GM19035 (cell line): ENCODE data around the gene LDB3.
"Not testable (repeated sequence)": the region's sequence is repeated elsewhere in the genome, so short reads cannot be mapped to it uniquely, and the experiment has no call there.

Experiments
- ATAC-seq: cut with Tn5 transposase; IDR thresholded peaks from one replicate; pipeline ENCODE4 v1.9.1; 2021; ENCODE audit not compliant: unreplicated experiment

The LDB3 gene, protein sequence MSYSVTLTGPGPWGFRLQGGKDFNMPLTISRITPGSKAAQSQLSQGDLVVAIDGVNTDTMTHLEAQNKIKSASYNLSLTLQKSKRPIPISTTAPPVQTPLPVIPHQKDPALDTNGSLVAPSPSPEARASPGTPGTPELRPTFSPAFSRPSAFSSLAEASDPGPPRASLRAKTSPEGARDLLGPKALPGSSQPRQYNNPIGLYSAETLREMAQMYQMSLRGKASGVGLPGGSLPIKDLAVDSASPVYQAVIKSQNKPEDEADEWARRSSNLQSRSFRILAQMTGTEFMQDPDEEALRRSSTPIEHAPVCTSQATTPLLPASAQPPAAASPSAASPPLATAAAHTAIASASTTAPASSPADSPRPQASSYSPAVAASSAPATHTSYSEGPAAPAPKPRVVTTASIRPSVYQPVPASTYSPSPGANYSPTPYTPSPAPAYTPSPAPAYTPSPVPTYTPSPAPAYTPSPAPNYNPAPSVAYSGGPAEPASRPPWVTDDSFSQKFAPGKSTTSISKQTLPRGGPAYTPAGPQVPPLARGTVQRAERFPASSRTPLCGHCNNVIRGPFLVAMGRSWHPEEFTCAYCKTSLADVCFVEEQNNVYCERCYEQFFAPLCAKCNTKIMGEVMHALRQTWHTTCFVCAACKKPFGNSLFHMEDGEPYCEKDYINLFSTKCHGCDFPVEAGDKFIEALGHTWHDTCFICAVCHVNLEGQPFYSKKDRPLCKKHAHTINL

DNA sequence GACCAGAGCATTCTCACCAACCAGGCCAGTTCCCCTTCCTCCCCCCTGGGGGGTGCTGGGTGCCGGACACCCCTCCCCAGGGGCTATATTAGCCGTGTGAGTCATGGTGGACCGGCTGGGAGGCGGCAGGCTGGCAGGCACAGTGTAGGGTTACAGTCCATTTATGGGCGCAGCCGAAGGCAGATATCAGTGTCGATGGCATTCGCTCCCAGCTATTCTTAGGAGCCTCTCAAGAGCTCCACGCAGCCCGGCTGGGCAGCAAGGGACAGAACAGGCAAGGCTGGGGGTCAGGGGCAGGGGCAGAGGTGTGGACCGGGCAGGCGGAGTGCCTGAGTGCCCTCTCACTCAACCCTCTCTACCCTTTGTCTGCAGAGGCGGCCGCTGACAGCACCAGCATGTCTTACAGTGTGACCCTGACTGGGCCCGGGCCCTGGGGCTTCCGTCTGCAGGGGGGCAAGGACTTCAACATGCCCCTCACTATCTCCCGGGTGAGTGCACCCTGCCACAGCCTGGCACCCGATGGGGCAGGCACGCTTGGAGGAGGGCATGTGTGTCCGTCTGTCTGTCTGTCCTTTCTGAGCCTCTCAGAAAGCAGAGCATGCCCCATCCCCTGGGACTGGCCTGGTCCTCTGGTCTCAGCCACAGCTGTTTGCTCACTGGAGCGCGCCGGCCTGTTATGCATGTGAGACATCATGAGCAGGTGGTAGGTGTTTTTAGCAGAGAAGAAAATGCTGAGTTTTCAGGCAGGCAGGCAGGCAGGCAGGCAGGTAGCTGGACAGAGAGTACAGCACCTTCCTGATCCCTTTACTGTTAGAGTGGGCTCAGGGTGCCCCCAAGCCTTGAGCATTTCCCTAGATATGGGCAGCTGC lies at the start of gene LDB3:
Gene LDB3, plus strand, starts transcription at position 215 of the 869 bp plus-strand sequence. Its CDS starts 181 bp downstream, at position 396.
- ATAC-seq, result peak; percentile 71

- no peak for ATAC-seq
Observed at GRCh38 chr10:86628311-86628710, 40.0 kb upstream of the LDB3 start.

GRCh38 chr10:86630079-86630478 lies 38.2 kb upstream of the LDB3 start:
- no peak for ATAC-seq

DNA sequence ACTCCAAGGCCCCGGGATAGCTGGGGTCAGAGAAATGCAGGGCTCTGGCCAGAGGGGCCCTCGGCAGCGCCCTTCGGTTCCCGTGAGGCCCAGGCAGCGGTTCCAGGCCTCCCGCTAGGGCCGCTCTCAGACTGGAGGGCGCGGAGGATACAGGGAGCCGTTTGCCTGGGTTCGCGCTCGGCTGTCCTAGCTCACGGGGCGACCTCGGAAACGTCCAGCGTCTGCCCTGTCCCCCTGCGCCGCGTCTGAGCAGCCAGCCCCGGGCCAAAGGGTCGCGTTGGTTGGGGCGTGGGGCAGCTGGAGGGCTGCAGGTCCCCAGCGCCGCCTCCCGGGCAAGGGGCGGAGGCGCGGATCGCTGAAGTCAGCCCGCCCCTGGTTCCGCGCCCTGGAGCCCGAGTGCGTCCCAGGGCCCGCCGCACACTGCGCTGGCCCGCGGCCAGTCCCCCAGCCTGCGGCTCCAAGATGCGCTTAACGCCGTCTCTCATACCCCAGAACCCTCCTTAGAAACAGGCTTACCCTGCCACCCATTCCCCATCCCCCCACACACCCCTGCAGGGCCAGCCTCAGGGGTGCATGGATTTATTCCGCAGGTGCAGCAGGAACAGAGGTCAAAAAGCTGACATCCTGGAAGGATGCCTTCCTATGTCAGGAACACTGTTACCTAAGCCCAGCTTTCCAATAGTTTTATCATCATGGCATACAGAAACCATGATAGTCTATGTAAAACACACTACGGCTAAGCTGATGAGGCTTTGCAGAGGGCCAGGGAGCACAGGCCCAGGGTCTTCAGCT lies 36.1 kb upstream of the LDB3 start:
- no peak for ATAC-seq

DNA sequence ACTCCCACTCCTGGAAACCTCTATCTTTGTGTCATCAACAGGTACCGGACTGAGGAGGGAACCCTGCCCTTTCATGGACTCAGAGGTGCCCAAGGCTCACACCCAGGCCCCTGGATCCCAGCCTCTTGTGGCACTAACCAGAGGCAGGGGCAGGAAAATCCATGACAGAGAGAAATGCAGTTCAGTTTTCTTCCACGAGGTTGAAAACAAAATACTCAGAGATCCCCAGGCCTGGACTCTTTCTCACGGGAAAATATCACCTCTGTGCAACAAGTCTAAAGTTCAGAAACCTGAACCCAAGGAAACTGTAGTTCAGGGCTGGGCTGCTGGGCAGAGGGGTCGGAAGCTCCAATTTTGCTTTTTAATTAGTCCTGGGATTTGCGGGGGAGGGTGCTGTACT lies 35.4 kb upstream of the LDB3 start:
- no peak for ATAC-seq

GRCh38 chr10:86635402-86635801 lies 32.9 kb upstream of the LDB3 start:
- ATAC-seq, result no peak

- ATAC-seq, result no peak
Observed at GRCh38 chr10:86636311-86636710, 32.0 kb upstream of the LDB3 start.

DNA sequence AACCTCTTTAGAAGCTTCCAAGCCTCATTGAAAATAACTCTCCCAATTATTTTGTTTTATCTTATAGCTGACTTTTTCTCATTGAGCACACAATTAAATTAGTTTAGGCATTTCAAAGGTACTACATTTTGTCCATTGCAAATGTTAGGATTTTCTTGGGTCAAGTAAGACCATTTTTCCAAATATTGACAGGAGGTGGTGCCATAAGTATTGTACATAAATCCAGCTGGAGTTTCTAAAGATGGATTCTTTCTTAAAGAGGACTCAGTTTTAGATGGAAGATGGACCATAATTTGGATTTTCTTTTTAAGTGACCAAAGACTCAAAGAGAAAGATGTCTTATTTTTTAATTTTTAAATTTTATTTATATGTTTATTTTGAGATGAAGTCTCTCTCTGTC lies 26.3 kb upstream of the LDB3 start:
- ATAC-seq, result no peak

- ATAC-seq, result no peak
Observed at GRCh38 chr10:86642499-86642898, 25.8 kb upstream of the LDB3 start.

GRCh38 chr10:86644152-86644793 lies 24.0 kb upstream of the LDB3 start:
- no peak for ATAC-seq

- ATAC-seq, result no peak
Observed at GRCh38 chr10:86644794-86645445, 23.4 kb upstream of the LDB3 start.

DNA sequence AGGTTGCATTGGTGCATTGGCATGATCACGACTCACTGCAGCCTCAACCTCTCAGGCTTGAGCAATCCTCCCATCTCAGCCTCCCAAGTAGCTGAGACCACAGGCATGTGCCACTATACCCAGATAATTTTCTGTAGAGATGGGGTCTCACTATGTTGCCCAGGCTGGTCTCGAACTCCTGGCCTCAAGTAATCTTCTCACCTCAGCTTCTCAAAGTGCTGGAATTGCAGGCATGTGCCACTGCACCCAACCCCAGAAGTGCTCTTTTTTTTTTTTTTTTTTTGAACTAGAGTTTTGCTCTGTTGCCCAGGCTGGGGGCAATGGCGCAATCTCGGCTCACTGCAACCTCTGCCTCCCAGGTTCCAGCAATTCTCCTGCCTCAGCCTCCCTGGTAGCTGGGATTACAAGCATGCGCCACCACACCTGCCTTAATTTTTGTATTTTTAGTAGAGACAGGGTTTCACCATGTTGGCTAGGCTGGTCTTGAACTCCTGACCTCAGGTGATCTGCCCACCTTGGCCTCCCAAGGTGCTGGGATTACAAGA lies 22.6 kb upstream of the LDB3 start:
- ATAC-seq, result not testable (repeated sequence)

DNA sequence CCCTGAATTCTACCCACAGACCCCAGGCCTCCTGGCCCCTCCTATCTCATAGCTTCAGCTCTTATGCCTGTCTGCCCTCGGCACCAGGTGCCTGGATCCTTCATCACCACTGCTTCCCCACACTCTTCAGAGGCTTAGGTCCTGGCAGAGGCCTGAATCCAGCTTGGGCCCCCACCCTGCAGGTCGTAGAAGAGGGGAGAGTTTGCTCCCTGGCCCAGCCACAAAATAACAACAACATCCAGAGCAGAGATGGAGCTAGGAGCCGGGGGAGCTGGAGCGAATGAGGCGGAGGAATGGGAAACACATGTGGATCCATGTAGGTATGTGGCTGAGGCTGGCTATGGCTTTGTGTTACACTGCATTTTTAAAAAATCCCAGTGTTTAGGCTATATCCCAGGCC lies 21.8 kb upstream of the LDB3 start:
- ATAC-seq, result no peak

GRCh38 chr10:86646933-86647332 lies 21.4 kb upstream of the LDB3 start:
- no peak for ATAC-seq

- no peak for ATAC-seq
Observed at GRCh38 chr10:86647773-86648703, 20.3 kb upstream of the LDB3 start.

DNA sequence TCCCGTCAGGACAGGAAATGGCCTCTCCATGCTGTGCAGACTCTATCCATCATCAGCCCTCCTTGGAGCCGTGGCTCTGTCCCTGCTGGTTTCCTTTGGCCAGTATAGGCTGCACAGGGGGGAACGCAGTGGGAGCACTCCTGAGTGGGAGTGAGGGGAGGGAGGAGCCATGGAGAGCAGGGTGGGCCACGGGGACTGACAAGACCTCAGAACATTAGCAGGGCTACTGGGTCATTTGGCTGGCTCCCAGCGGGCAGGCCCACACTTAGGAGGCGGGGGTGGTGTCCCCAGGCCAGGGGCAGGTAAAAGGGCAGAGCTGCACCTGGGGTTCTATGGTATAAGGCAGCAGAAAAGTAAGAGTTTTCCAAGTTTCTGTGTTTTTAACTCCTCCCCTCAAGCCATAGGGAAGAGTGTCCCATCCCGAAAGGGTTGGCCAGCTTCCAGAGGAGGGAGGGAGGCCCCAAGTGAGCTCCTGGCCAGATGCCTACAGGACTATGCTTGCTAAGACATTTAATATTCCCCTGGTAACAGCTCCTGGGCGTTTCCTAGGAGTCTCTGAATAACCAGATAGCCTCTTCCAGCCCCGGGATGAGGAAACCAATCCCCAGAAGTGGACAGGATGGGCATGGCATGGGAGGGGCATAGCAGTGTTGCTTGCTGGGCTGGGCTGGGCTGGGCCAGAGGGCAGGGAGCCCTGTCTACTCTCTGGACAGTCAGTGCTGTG lies 19.4 kb upstream of the LDB3 start:
- no peak for ATAC-seq

DNA sequence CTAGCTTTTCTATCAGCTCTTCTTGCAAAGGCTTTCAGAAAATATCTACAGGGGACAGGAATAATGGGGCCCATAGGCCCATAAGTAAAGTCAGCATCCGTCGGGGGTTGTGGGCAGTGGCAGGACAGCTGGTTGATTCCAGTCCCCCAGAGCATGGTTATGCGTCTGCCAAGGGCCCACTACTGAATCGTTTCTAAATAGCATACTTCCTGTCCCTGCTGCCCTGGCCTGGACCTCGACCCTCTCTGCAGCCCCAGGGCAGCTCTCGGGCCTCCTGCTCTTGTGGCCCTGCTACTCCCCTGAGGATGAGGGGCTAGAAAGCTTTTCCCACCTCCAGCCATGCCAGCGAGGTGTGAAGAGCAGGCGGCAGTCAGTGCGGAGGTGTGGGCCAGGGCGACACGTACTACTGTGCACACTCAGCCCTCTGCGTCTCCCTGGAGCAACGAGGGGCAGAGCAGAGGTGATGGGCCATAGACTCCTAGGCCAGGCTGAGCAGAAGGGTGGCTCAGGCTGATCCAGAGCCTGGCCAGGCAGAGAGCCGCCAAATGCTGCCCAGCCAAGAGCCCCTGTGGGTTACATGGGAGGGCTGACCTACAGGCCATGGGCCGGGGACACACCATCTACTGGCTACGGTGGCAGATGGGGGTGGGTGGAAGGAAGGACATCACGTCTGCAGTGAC lies 18.7 kb upstream of the LDB3 start:
- ATAC-seq, result no peak
